Esophagus squamous epithelium (tissue), 5 donors: ENCODE data around the gene RASSF5. TPM values are rescaled to one million over a fixed set of nuclear protein-coding genes. Genes with fewer than 3 reads are reported as not detected.
A peak's percentile ranks its signal among the peaks of the same experiment; 100 is the strongest.

Experiments used
- DNase-seq: peaks from one replicate; lab custom pipeline; 2025; lab: John Stamatoyannopoulos, UW
- H3K27ac ChIP-seq, 4 donors: fragments of 200-600 bp; sonication (generic); one replicate each; pipeline ENCODE4 v1.5.1; 2016 to 2019; ENCODE audit warnings: mild to moderate bottlenecking in 1 of 4
- H3K27me3 ChIP-seq, 4 donors: fragments of 200-600 bp; sonication (generic); 1 replicate in 3 of 4; 2 replicates in 1 of 4; pipeline versions ENCODE4 v1.5.1 to v1.6.0; 2017 to 2021; ENCODE audit warnings: antibody characterized with exemption in 1 of 4
- H3K36me3 ChIP-seq, 3 donors: fragments of 200-600 bp; sonication (generic); one replicate each; pipeline ENCODE4 v1.5.1; 2016 to 2019
- H3K4me1 ChIP-seq, 3 donors: fragments of 200-600 bp; sonication (generic); one replicate each; pipeline ENCODE4 v1.5.1; 2017 to 2019
- H3K4me3 ChIP-seq, 4 donors: fragments of 200-600 bp; sonication (generic); 1 replicate in 3 of 4; 2 replicates in 1 of 4; pipeline ENCODE4 v1.5.1; 2016 to 2019; ENCODE audit warnings: mild to moderate bottlenecking in 2 of 4, moderate library complexity in 1 of 4
- H3K9me3 ChIP-seq, 3 donors: fragments of 200-600 bp; sonication (generic); one replicate each; pipeline ENCODE4 v1.5.1; 2016 to 2019
- CTCF ChIP-seq, 6 experiments: fragments of 450-650 bp in 4 of 6; fragments of 200-600 bp in 2 of 6; sonication (generic) in 2 of 6; IDR thresholded peaks; one replicate each; pipeline ENCODE4 v1.5.1; 2016 to 2019; ENCODE audit warnings: antibody characterized with exemption in 6 of 6, mild to moderate bottlenecking in 4 of 6, moderate library complexity in 4 of 6
- POLR2A ChIP-seq, 4 donors: fragments of 450-650 bp; IDR thresholded peaks; one replicate each; pipeline ENCODE4 v1.6.1; 2017; ENCODE audit warnings: antibody characterized with exemption in 4 of 4, mild to moderate bottlenecking in 4 of 4, moderate library complexity in 3 of 4
- WGBS, 2 donors: methylation state at CpG; one replicate each; pipeline ENCODE4 v1.1.5; 2018; 5-methylcytosine and 5-hydroxymethylcytosine counted together
- intact Hi-C: fragments of 100-400 bp; cut with DNase I; formaldehyde crosslinking; loops from one replicate; pipeline ENCODE4 v1.15.0; 2022
- total RNA-seq, 4 donors: library from RNA; depleted of rRNA; stranded (reverse); fragments of >200 nt; gene quantifications; one replicate each; pipeline ENCODE4 v1.1.0, GENCODE V29; 2016
- donor health status: DM: yes; HTN: yes; CAD: no.

The RASSF5 gene
- total RNA-seq, 4 donors from 2014 or later = 29.2 to 85.3 (median 35.1) TPM

- WGBS, 2 donors = 57 to 78% methylated on average over 9 of the region's 9 CpGs
- no peaks in the 10 kb centered on the region for H3K27me3 ChIP-seq
- DNase-seq = no peak
- no peak overlapping the region for H3K4me3 ChIP-seq
- peaks cover 38 to 89% (median 53%) of the 10 kb centered on the region in 3 donors for H3K4me1 ChIP-seq
- no peaks in the 10 kb centered on the region for H3K9me3 ChIP-seq
- no peak overlapping the region for H3K27ac ChIP-seq
- TF ChIP-seq POLR2A (IDR thresholded peaks at IDR 0.05) = no peak
- no peak for TF ChIP-seq CTCF (IDR thresholded peaks at IDR 0.05)
- intact Hi-C loops = no loop called here
- H3K36me3 ChIP-seq = peaks cover 0 to 5% (median 0%) of the 10 kb centered on the region in 3 donors
Observed at GRCh38 chr1:206467915-206468314, 39.4 kb upstream of the RASSF5 start.

GRCh38 chr1:206468571-206468970 lies 38.8 kb upstream of the RASSF5 start:
- intact Hi-C loops = no loop called here
- WGBS, 2 donors = 60 to 75% methylated on average over 3 of the region's 3 CpGs
- Histone ChIP-seq H3K36me3 (peaks cover 0 to 12% (median 0%) of the 10 kb centered on the region in 3 donors), H3K27me3 (no peaks in the 10 kb centered on the region), H3K9me3 (no peaks in the 10 kb centered on the region), H3K27ac (no peak overlapping the region), H3K4me3 (no peak overlapping the region), H3K4me1 (peaks cover 38 to 87% (median 49%) of the 10 kb centered on the region in 3 donors)
- TF ChIP-seq CTCF (IDR thresholded peaks at IDR 0.05) (no peak), POLR2A (IDR thresholded peaks at IDR 0.05) (no peak)
- DNase-seq = no peak

GRCh38 chr1:206469411-206469932 lies 37.9 kb upstream of the RASSF5 start:
- H3K36me3 ChIP-seq = peaks cover 0 to 21% (median under 1%) of the 10 kb centered on the region in 3 donors
- no peaks in the 10 kb centered on the region for H3K27me3 ChIP-seq
- peak overlapping the region; percentile 76 to 87 (median 84) for H3K27ac ChIP-seq
- H3K4me3 ChIP-seq = peak overlapping the region in 2 of 4 donors; percentile 75
- WGBS, 2 donors = 40 to 59% methylated on average over 2 of the region's 2 CpGs
- TF ChIP-seq CTCF (IDR thresholded peaks at IDR 0.05) = no peak
- no peak for TF ChIP-seq POLR2A (IDR thresholded peaks at IDR 0.05)
- intact Hi-C loops = no loop called here
- peaks cover 38 to 78% (median 40%) of the 10 kb centered on the region in 3 donors for H3K4me1 ChIP-seq
- no peak for DNase-seq
- no peaks in the 10 kb centered on the region for H3K9me3 ChIP-seq

GRCh38 chr1:206469933-206470691 lies 37.2 kb upstream of the RASSF5 start, which contains the start of gene IKBKE:
Gene IKBKE, plus strand, starts transcription at chr1:206470476. Its CDS starts 2,752 bp downstream, at chr1:206473228.
- no peaks in the 10 kb centered on the region for H3K9me3 ChIP-seq
- intact Hi-C loops = no loop called here
- 13 to 43% methylated on average over 1 to 3 of the region's 10 CpGs for WGBS, 2 donors
- peaks cover 0 to 27% (median 3%) of the 10 kb centered on the region in 3 donors for H3K36me3 ChIP-seq
- no peak for DNase-seq
- H3K4me3 ChIP-seq = peak within 1 kb of the TSS; percentile 60 to 78 (median 75)
- no peaks in the 10 kb centered on the region for H3K27me3 ChIP-seq
- peak within 1 kb of the TSS; percentile 76 to 87 (median 84) for H3K27ac ChIP-seq
- TF ChIP-seq POLR2A (IDR thresholded peaks at IDR 0.05) = peak in 1 of 4 donors; percentile 53
- peak in 4 of 6 experiments; percentile 10 to 50 (median 38) for TF ChIP-seq CTCF (IDR thresholded peaks at IDR 0.05)
- peaks cover 34 to 71% (median 38%) of the 10 kb centered on the region in 3 donors for H3K4me1 ChIP-seq
